ENCODE results near the gene TNK2.

DNA sequence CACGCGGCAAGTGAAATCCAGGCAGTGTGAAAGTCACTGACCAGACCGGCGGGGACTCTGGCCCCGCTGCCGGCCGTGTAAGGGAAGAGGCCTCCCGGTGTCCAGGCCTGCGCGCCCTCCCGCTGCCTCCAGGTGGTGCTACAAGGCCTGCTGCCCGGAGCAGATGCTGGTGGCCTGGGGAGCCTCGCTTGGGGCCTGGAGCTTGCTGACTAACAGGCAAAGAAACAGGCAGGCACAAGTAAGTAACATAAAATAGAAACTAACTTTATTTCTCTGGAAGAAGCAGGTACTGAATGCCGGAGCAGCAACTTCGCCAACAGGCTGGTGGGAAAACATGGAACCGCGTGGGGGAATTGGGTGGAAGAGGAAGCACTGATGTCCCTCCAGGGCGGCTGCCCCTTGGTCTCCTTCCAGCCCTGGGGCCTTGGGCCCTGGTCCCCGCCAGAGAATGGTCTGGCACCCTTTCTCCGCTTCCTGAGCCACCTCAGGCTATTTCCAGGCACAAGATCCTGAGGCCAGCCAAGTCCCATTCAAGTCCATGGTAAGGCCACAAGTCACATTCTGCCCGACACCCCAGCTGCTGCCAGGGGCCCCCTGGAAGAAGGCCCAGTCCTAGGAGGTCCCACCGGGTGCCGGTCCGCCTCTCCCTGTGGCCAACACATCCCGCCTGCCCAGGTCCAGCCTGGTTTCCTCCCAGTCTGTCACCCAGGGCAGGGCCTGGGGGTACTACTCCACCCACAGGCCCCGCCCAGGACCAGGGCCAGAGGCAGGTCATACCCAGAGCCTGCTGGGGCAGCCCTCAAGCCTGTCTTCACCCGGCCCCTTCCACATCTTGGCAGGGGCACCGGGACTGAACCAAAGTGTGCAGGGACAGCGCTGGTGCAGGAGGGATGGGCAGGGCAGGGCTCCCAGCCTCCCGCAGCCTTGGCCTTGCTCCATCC lies 45.0 kb downstream of the TNK2 start:
- TF ChIP-seq SUZ12 (IDR thresholded peaks at IDR 0.05; ENCODE audit: extremely low read depth, insufficient read depth, insufficient read length) (no peak), YY1 (IDR thresholded peaks at IDR 0.05; ENCODE audit: insufficient read depth, insufficient read length) (no peak), ZNF274 (IDR thresholded peaks at IDR 0.05; ENCODE audit: low read depth, low read length) (no peak)
